Activated B cell treated with CpG ODN at 0.5 μM for 24 hours (primary cell): ENCODE data around the gene CXCL17. TPM values are rescaled to one million over a fixed set of nuclear protein-coding genes. Genes with fewer than 3 reads are reported as not detected.

Source experiments
- ATAC-seq: fragments of 200-7000 bp; cut with Tn5 transposase; one replicate; pipeline ENCODE4 v1.10.0; 2021; ENCODE audit warnings: low read depth, mild to moderate bottlenecking, moderate library complexity
- CTCF ChIA-PET: fragments of 350-600 bp; sonication (Branson Sonifier 250); formaldehyde crosslinking; loops from one replicate; lab custom pipeline; 2021; ENCODE audit warnings: antibody characterized with exemption; lab: Charles Lee
- POLR2A ChIA-PET: fragments of 350-600 bp; sonication (Branson Sonifier 250); formaldehyde crosslinking; loops from one replicate; lab custom pipeline; 2021; ENCODE audit warnings: antibody characterized with exemption; lab: Charles Lee
- DNase-seq: peaks from one replicate; pipeline ENCODE4 v3.0.0; 2022
- H3K27ac Mint-ChIP-seq: one replicate; pipeline ENCODE4 v1.8.0; 2020; ENCODE audit warnings: mixed read lengths
- H3K27me3 Mint-ChIP-seq: one replicate; pipeline ENCODE4 v1.8.0; 2021; ENCODE audit warnings: mixed read lengths
- H3K36me3 Mint-ChIP-seq: one replicate; pipeline ENCODE4 v1.8.0; 2021; ENCODE audit warnings: low read depth, mixed read lengths
- H3K4me1 Mint-ChIP-seq: one replicate; pipeline ENCODE4 v1.8.0; 2021; ENCODE audit warnings: mixed read lengths
- H3K4me3 Mint-ChIP-seq: one replicate; pipeline ENCODE4 v1.8.0; 2020; ENCODE audit warnings: mild to moderate bottlenecking, mixed read lengths
- H3K9me3 Mint-ChIP-seq: one replicate; pipeline ENCODE4 v1.8.0; 2020; ENCODE audit warnings: mixed read lengths
- intact Hi-C: fragments of 100-400 bp; cut with micrococcal nuclease; formaldehyde crosslinking; loops from one replicate; pipeline ENCODE4 v1.15.1; 2024
- total RNA-seq: library from RNA; stranded (reverse); gene quantifications from 2 replicates; pipeline ENCODE4 v1.2.3, GENCODE V29; 2022
- TF ChIP-seq, protein P1 (sequence below): fragments of 200-600 bp; IDR thresholded peaks from one replicate; pipeline ENCODE4 v1.8.0; 2022; ENCODE audit warnings: antibody characterized with exemption, mild to moderate bottlenecking

CXCL17 gene
- total RNA-seq, 1 donor from 2014 or later, result not detected

DNA sequence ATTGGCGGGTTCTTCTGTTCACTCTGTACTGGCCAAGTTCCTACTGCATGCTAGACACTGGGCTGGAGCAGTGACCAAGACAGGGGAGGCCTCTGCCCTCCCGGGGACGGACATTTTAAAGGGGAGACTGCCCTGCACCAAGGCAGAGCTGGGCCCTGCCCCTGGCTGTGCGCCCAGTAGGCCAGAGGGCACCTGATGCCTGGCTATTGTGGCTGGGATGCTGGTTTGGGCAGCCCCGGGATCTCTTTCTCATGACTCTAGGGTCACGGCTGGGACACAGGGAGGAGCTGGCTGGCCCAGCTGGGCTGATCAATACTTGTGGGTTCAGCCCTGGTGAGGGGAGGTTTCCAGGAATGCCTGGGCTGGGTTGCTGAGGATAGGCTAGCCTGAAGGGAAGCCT is 33.3 kb downstream of the CXCL17 start:
- H3K27ac Mint-ChIP-seq, result no peak overlapping the region
- DNase-seq (no peak), ATAC-seq (no peak)
- peaks cover 67% of the 10 kb centered on the region for H3K36me3 Mint-ChIP-seq
- ChIA-PET POLR2A (interaction anchor here (0.6 to 0.7 kb wide), 3 partner anchors 107 to 1831 kb away, joined by 3 to 11 read pairs (median 4); partner anchors contain the start of gene PAFAH1B3), CTCF (no interaction called here)
- intact Hi-C loops, result no loop called here
- TF ChIP-seq, protein P1, sequence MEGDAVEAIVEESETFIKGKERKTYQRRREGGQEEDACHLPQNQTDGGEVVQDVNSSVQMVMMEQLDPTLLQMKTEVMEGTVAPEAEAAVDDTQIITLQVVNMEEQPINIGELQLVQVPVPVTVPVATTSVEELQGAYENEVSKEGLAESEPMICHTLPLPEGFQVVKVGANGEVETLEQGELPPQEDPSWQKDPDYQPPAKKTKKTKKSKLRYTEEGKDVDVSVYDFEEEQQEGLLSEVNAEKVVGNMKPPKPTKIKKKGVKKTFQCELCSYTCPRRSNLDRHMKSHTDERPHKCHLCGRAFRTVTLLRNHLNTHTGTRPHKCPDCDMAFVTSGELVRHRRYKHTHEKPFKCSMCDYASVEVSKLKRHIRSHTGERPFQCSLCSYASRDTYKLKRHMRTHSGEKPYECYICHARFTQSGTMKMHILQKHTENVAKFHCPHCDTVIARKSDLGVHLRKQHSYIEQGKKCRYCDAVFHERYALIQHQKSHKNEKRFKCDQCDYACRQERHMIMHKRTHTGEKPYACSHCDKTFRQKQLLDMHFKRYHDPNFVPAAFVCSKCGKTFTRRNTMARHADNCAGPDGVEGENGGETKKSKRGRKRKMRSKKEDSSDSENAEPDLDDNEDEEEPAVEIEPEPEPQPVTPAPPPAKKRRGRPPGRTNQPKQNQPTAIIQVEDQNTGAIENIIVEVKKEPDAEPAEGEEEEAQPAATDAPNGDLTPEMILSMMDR, result no peak
- no peak overlapping the region for H3K4me3 Mint-ChIP-seq
- H3K4me1 Mint-ChIP-seq, result peaks cover 3% of the 10 kb centered on the region
- H3K9me3 Mint-ChIP-seq, result no peaks in the 10 kb centered on the region
- H3K27me3 Mint-ChIP-seq, result no peaks in the 10 kb centered on the region

GRCh38 chr19:42407816-42408175 is 35.0 kb downstream of the CXCL17 start:
- POLR2A ChIA-PET, result no interaction called here
- DNase-seq, result no peak
- TF ChIP-seq, protein P1, result no peak
- no peak for ATAC-seq
- CTCF ChIA-PET, result no interaction called here
- no peak overlapping the region for H3K27ac Mint-ChIP-seq
- peaks cover 3% of the 10 kb centered on the region for H3K4me1 Mint-ChIP-seq
- intact Hi-C loops, result no loop called here
- no peaks in the 10 kb centered on the region for H3K27me3 Mint-ChIP-seq
- H3K9me3 Mint-ChIP-seq, result no peaks in the 10 kb centered on the region
- no peak overlapping the region for H3K4me3 Mint-ChIP-seq
- peaks cover 58% of the 10 kb centered on the region for H3K36me3 Mint-ChIP-seq

DNA sequence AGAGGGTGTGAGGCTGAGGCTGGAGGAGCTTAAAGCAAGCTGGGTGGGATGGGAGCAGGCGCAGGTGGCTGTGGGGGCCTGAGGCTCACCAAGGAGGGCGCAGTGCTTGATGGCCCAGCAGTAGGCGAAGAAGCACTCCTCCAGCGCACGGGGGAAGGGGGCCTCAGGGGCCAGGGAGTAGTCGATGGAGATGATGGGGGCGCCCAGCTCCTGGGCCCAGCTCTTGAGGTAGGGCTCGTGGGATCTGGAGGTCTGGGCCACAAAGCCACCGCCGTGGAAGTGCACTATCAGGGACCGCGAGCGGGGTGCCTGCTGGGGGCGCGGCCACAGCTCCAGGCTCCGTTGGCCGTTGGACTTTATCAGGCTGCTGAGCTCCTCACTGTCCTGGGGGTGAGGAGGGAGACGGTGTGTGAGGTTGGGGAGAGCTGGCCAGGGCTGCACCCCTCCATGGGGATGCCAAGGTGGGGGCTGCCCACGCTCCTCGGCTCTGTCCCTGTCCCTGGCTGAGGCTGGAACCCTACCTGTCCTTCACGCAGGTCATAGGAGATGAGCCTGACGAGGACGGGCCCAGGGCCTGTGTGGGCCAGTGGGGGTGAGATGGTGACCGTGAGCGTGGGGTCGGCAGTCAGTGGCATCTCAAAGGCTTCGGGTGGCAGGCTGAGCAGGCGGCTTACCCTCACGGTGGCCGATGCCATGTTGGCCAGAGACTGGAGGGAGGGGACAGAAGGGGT is 35.5 kb downstream of the CXCL17 start:
- no peak overlapping the region for H3K27ac Mint-ChIP-seq
- H3K9me3 Mint-ChIP-seq, result no peaks in the 10 kb centered on the region
- CTCF ChIA-PET, result no interaction called here
- intact Hi-C loops, result no loop called here
- H3K4me3 Mint-ChIP-seq, result no peak overlapping the region
- ATAC-seq, result no peak
- H3K36me3 Mint-ChIP-seq, result peaks cover 57% of the 10 kb centered on the region
- no peaks in the 10 kb centered on the region for H3K27me3 Mint-ChIP-seq
- POLR2A ChIA-PET, result no interaction called here
- TF ChIP-seq, protein P1, result no peak
- peaks cover 6% of the 10 kb centered on the region for H3K4me1 Mint-ChIP-seq
- DNase-seq, result no peak

GRCh38 chr19:42406111-42406510 is 36.6 kb downstream of the CXCL17 start:
- POLR2A ChIA-PET, result no interaction called here
- no peak for DNase-seq
- TF ChIP-seq, protein P1, result no peak
- no peaks in the 10 kb centered on the region for H3K27me3 Mint-ChIP-seq
- H3K4me1 Mint-ChIP-seq, result peaks cover 14% of the 10 kb centered on the region
- H3K36me3 Mint-ChIP-seq, result peaks cover 48% of the 10 kb centered on the region
- no peak overlapping the region for H3K4me3 Mint-ChIP-seq
- H3K27ac Mint-ChIP-seq, result no peak overlapping the region
- intact Hi-C loops, result no loop called here
- no peaks in the 10 kb centered on the region for H3K9me3 Mint-ChIP-seq
- CTCF ChIA-PET, result no interaction called here
- ATAC-seq, result no peak

- H3K9me3 Mint-ChIP-seq, result no peaks in the 10 kb centered on the region
- H3K36me3 Mint-ChIP-seq, result peaks cover 38% of the 10 kb centered on the region
- no peaks in the 10 kb centered on the region for H3K27me3 Mint-ChIP-seq
- peaks cover 31% of the 10 kb centered on the region for H3K4me1 Mint-ChIP-seq
- TF ChIP-seq, protein P1, result no peak
- ATAC-seq, result no peak
- DNase-seq, result no peak
- ChIA-PET CTCF (no interaction called here), POLR2A (interaction anchor here (0.7 kb wide), 1 partner anchor 459 kb away, joined by 3 read pairs; no protein-coding TSS in a partner anchor)
- no peak overlapping the region for H3K4me3 Mint-ChIP-seq
- H3K27ac Mint-ChIP-seq, result no peak overlapping the region
- intact Hi-C loops, result no loop called here
These were observed 39.2 kb downstream of the CXCL17 start for GRCh38 chr19:42403586-42403985.
